HFFc6 (cell line): ENCODE data around the gene KDF1. TPM values are rescaled to one million over a fixed set of nuclear protein-coding genes. Genes with fewer than 3 reads are reported as not detected.

Experiments
- DNase-seq: peaks from one replicate; pipeline ENCODE4 v3.0.0-alpha.2; 2018
- H3K27ac Mint-ChIP-seq: 2 replicates; pipeline ENCODE4 v1.8.0; 2020; ENCODE audit warnings: mild to moderate bottlenecking, mixed read lengths
- H3K27me3 Mint-ChIP-seq: 2 replicates; pipeline ENCODE4 v1.8.0; 2021; ENCODE audit warnings: mild to moderate bottlenecking, moderate library complexity, mixed read lengths; ENCODE audit not compliant: insufficient read depth
- H3K36me3 Mint-ChIP-seq: 2 replicates; pipeline ENCODE4 v1.8.0; 2021; ENCODE audit warnings: low read depth, mixed read lengths
- H3K4me1 Mint-ChIP-seq: 2 replicates; pipeline ENCODE4 v1.8.0; 2020; ENCODE audit warnings: low read depth, mixed read lengths
- H3K4me3 Mint-ChIP-seq: 2 replicates; pipeline ENCODE4 v1.8.0; 2020; ENCODE audit warnings: mild to moderate bottlenecking, moderate library complexity, mixed read lengths
- H3K9me3 Mint-ChIP-seq: 2 replicates; pipeline ENCODE4 v1.8.0; 2020; ENCODE audit warnings: mild to moderate bottlenecking, mixed read lengths
- CTCF ChIP-seq: fragments of 200-600 bp; sonication (generic); IDR thresholded peaks from 2 replicates; pipeline ENCODE4 v1.5.0; 2021; ENCODE audit warnings: antibody characterized with exemption, mild to moderate bottlenecking
- total RNA-seq, 6 experiments: library from RNA; stranded (reverse); fragmentation: NEBNext Ultra II Directional; extraction: Animal tissue kit (Norgen Biotek cat#: 25700); gene quantifications; 2 replicates in 1 of 6; 3 replicates in 5 of 6; pipeline ENCODE4 v1.2.3, GENCODE V29; 2021

KDF1 gene
- total RNA-seq, 6 experiments from 2014 or later: not detected

- Mint-ChIP-seq H3K27ac (no peak overlapping the region), H3K4me1 (peaks cover 23% of the 10 kb centered on the region), H3K27me3 (no peaks in the 10 kb centered on the region), H3K9me3 (no peaks in the 10 kb centered on the region), H3K36me3 (no peaks in the 10 kb centered on the region), H3K4me3 (no peak overlapping the region)
- no peak for TF ChIP-seq CTCF
- no peak for DNase-seq
Observed at GRCh38 chr1:26971590-26971989, 11.3 kb upstream of the KDF1 start.

GRCh38 chr1:26970810-26971209 lies 10.5 kb upstream of the KDF1 start:
- no peaks in the 10 kb centered on the region for H3K9me3 Mint-ChIP-seq

GRCh38 chr1:26965628-26966027 lies 5.4 kb upstream of the KDF1 start:
- no peak for TF ChIP-seq CTCF
- no peak overlapping the region for H3K27ac Mint-ChIP-seq
- no peak for DNase-seq
- H3K27me3 Mint-ChIP-seq: peaks cover 4% of the 10 kb centered on the region
- H3K36me3 Mint-ChIP-seq: no peaks in the 10 kb centered on the region
- no peaks in the 10 kb centered on the region for H3K9me3 Mint-ChIP-seq
- H3K4me1 Mint-ChIP-seq: peaks cover 42% of the 10 kb centered on the region
- H3K4me3 Mint-ChIP-seq: no peak overlapping the region

More at GRCh38 chr1:26970810-26971209, 10.5 kb upstream of the KDF1 start:
- H3K27me3 Mint-ChIP-seq: 0 out of 2 replicates have a peak, but pooled peaks cover under 1% of the 10 kb centered on the region
- no peak for TF ChIP-seq CTCF
- H3K27ac Mint-ChIP-seq: no peak overlapping the region
- H3K4me1 Mint-ChIP-seq: peaks cover 25% of the 10 kb centered on the region
- no peak for DNase-seq
- H3K36me3 Mint-ChIP-seq: no peaks in the 10 kb centered on the region
- H3K4me3 Mint-ChIP-seq: no peak overlapping the region

- H3K4me3 Mint-ChIP-seq: no peak overlapping the region
- no peak for DNase-seq
- no peak overlapping the region for H3K27ac Mint-ChIP-seq
- H3K9me3 Mint-ChIP-seq: no peaks in the 10 kb centered on the region
- no peaks in the 10 kb centered on the region for H3K36me3 Mint-ChIP-seq
- peaks cover 46% of the 10 kb centered on the region for H3K4me1 Mint-ChIP-seq
- peaks cover 6% of the 10 kb centered on the region for H3K27me3 Mint-ChIP-seq
- TF ChIP-seq CTCF: no peak
Observed at GRCh38 chr1:26965213-26965612, 4.9 kb upstream of the KDF1 start.

GRCh38 chr1:26961826-26962225 lies 1.6 kb upstream of the KDF1 start:
- H3K27me3 Mint-ChIP-seq: peaks cover 8% of the 10 kb centered on the region
- H3K9me3 Mint-ChIP-seq: no peaks in the 10 kb centered on the region
- peak overlapping the region; percentile 49 for H3K4me3 Mint-ChIP-seq
- H3K27ac Mint-ChIP-seq: peak overlapping the region; percentile 28; the same call in 1 of the 2 replicates
- peaks cover 36% of the 10 kb centered on the region for H3K4me1 Mint-ChIP-seq
- no peak for TF ChIP-seq CTCF
- H3K36me3 Mint-ChIP-seq: no peaks in the 10 kb centered on the region
- peak; percentile 92 for DNase-seq

GRCh38 chr1:26960625-26960966 lies 328 bp upstream of the KDF1 start:
- H3K4me1 Mint-ChIP-seq: peaks cover 31% of the 10 kb centered on the region
- peaks cover 14% of the 10 kb centered on the region for H3K27me3 Mint-ChIP-seq
- H3K9me3 Mint-ChIP-seq: peaks cover 10% of the 10 kb centered on the region

More at GRCh38 chr1:26960625-26960966, 328 bp upstream of the KDF1 start:
- H3K4me3 Mint-ChIP-seq: peak overlapping the region; percentile 60
- no peak for DNase-seq
- H3K27ac Mint-ChIP-seq: peak overlapping the region; percentile 21; the same call in 1 of the 2 replicates
- TF ChIP-seq CTCF: no peak
- H3K36me3 Mint-ChIP-seq: peaks cover 9% of the 10 kb centered on the region; the same call in 1 of the 2 replicates
